GM21367 (cell line): ENCODE data around the gene NSFL1C.

Source experiments
- ATAC-seq: cut with Tn5 transposase; IDR thresholded peaks from one replicate; pipeline ENCODE4 v1.9.1; 2021; ENCODE audit not compliant: unreplicated experiment

Gene NSFL1C

GRCh38 chr20:1486566-1486965 lies 19.9 kb upstream of the NSFL1C start:
- ATAC-seq, result no peak

GRCh38 chr20:1484438-1485116 lies 17.9 kb upstream of the NSFL1C start:
- no peak for ATAC-seq

- ATAC-seq, result no peak
These were observed 13.4 kb upstream of the NSFL1C start for GRCh38 chr20:1479831-1480595.

GRCh38 chr20:1478566-1478965 lies 11.9 kb upstream of the NSFL1C start:
- ATAC-seq, result no peak

- ATAC-seq, result no peak
These were observed 11.3 kb upstream of the NSFL1C start for GRCh38 chr20:1477896-1478490.

GRCh38 chr20:1474817-1475603 lies 8.4 kb upstream of the NSFL1C start:
- ATAC-seq, result no peak

GRCh38 chr20:1474325-1474724 lies 7.7 kb upstream of the NSFL1C start:
- no peak for ATAC-seq

GRCh38 chr20:1473246-1474220 lies 6.9 kb upstream of the NSFL1C start:
- ATAC-seq, result no peak

GRCh38 chr20:1472556-1473245 lies 6.1 kb upstream of the NSFL1C start:
- ATAC-seq, result no peak

GRCh38 chr20:1471242-1471641 lies 4.6 kb upstream of the NSFL1C start:
- ATAC-seq, result no peak

GRCh38 chr20:1469925-1470571 lies 3.4 kb upstream of the NSFL1C start:
- ATAC-seq, result no peak

GRCh38 chr20:1469306-1469905 lies 2.8 kb upstream of the NSFL1C start:
- no peak for ATAC-seq

GRCh38 chr20:1468117-1468624 lies 1.5 kb upstream of the NSFL1C start:
- no peak for ATAC-seq

- ATAC-seq, result no peak
These were observed 887 bp upstream of the NSFL1C start for GRCh38 chr20:1467355-1468116.

GRCh38 chr20:1467082-1467354 lies 369 bp upstream of the NSFL1C start:
- ATAC-seq, result no peak

GRCh38 chr20:1465470-1466210 lies 1.0 kb downstream of the NSFL1C start:
- ATAC-seq, result no peak

GRCh38 chr20:1463971-1464570 lies 2.6 kb downstream of the NSFL1C start:
- ATAC-seq, result no peak
